ENCODE measurements around the gene LSM6. TPM values are rescaled to one million over a fixed set of nuclear protein-coding genes. Genes with fewer than 3 reads are reported as not detected.

Gene LSM6
- polyA plus RNA-seq, 3 donors, result 41.1 to 89.7 (median 66.2) TPM

GRCh38 chr4:146142768-146143167, 32.8 kb upstream of the LSM6 start:
- peaks cover 11 to 12% of the 10 kb centered on the region in 2 donors for H3K4me1 ChIP-seq (ENCODE audit: control insufficient read depth in 1 of 2, insufficient read depth in 2 of 2, low read length in 2 of 2)
- no peaks in the 10 kb centered on the region for H3K36me3 ChIP-seq (replicated peaks in 1 of 2; ENCODE audit: control insufficient read depth in 1 of 2, insufficient read depth in 2 of 2, low read length in 2 of 2)
- TF ChIP-seq, protein P1, sequence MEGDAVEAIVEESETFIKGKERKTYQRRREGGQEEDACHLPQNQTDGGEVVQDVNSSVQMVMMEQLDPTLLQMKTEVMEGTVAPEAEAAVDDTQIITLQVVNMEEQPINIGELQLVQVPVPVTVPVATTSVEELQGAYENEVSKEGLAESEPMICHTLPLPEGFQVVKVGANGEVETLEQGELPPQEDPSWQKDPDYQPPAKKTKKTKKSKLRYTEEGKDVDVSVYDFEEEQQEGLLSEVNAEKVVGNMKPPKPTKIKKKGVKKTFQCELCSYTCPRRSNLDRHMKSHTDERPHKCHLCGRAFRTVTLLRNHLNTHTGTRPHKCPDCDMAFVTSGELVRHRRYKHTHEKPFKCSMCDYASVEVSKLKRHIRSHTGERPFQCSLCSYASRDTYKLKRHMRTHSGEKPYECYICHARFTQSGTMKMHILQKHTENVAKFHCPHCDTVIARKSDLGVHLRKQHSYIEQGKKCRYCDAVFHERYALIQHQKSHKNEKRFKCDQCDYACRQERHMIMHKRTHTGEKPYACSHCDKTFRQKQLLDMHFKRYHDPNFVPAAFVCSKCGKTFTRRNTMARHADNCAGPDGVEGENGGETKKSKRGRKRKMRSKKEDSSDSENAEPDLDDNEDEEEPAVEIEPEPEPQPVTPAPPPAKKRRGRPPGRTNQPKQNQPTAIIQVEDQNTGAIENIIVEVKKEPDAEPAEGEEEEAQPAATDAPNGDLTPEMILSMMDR (IDR thresholded peaks at IDR 0.05), result no peak
- Mint-ChIP-seq H3K27me3 (ENCODE audit: low read depth in 3 of 3) (peaks cover 8 to 13% (median 9%) of the 10 kb centered on the region in 3 donors), H3K27ac (no peak overlapping the region), H3K36me3 (no peaks in the 10 kb centered on the region), H3K4me3 (no peak overlapping the region), H3K9me3 (peaks cover 0 to 5% (median 0%) of the 10 kb centered on the region in 7 donors), H3K4me1 (peaks cover 13% of the 10 kb centered on the region)
- no peaks in the 10 kb centered on the region for H3K9me3 ChIP-seq (replicated peaks in 1 of 2; ENCODE audit: control insufficient read depth in 1 of 2, insufficient read depth in 1 of 2, low read length in 2 of 2)
- H2AFZ ChIP-seq (ENCODE audit: insufficient read depth, low read depth, low read length, poor library complexity, severe bottlenecking), result peak overlapping the region; percentile 6
- DNase-seq, result no peak
- H3K9ac ChIP-seq (ENCODE audit: insufficient read depth, low read length, poor library complexity, severe bottlenecking), result no peak overlapping the region
- H3K27me3 ChIP-seq (ENCODE audit: control insufficient read depth in 2 of 2, insufficient read depth in 2 of 2, low read length in 2 of 2), result peaks cover 0 to 9% of the 10 kb centered on the region in 2 donors
- no peak overlapping the region for H3K4me3 ChIP-seq (replicated peaks in 1 of 3; ENCODE audit: low read depth in 2 of 3, low read length in 3 of 3)
- no peak overlapping the region for H3K27ac ChIP-seq (ENCODE audit: low read depth in 1 of 2, low read length in 2 of 2)
- no peaks in the 10 kb centered on the region for H3K79me2 ChIP-seq (ENCODE audit: insufficient read depth, low read length)
- no peaks in the 10 kb centered on the region for H4K20me1 ChIP-seq (ENCODE audit: insufficient read depth, low read length)
- H3K4me2 ChIP-seq (replicated peaks; ENCODE audit: extremely low read depth, low read length, poor library complexity, severe bottlenecking), result no peak overlapping the region
- intact Hi-C loops (cut with micrococcal nuclease), result loop anchor here (5.0 to 10.0 kb wide), 2 partner anchors 35 to 48 kb away; no protein-coding TSS in a partner anchor

- H3K9me3 ChIP-seq (replicated peaks in 1 of 2; ENCODE audit: control insufficient read depth in 1 of 2, insufficient read depth in 1 of 2, low read length in 2 of 2), result no peaks in the 10 kb centered on the region
- H3K36me3 Mint-ChIP-seq, result no peaks in the 10 kb centered on the region
- peak overlapping the region; percentile 56 to 74 for H3K27ac ChIP-seq (ENCODE audit: low read depth in 1 of 2, low read length in 2 of 2)
- H3K27ac Mint-ChIP-seq, result peak overlapping the region; percentile 80 to 91 (median 90)
- H3K4me1 Mint-ChIP-seq, result peaks cover 13% of the 10 kb centered on the region
- peaks cover 0 to 6% (median 0%) of the 10 kb centered on the region in 7 donors for H3K9me3 Mint-ChIP-seq
- no peaks in the 10 kb centered on the region for H3K79me2 ChIP-seq (ENCODE audit: insufficient read depth, low read length)
- H2AFZ ChIP-seq (ENCODE audit: insufficient read depth, low read depth, low read length, poor library complexity, severe bottlenecking), result no peak overlapping the region
- no peak overlapping the region for H3K4me2 ChIP-seq (replicated peaks; ENCODE audit: extremely low read depth, low read length, poor library complexity, severe bottlenecking)
- H4K20me1 ChIP-seq (ENCODE audit: insufficient read depth, low read length), result no peaks in the 10 kb centered on the region
- H3K27me3 ChIP-seq (ENCODE audit: control insufficient read depth in 2 of 2, insufficient read depth in 2 of 2, low read length in 2 of 2), result peaks cover 0 to 7% of the 10 kb centered on the region in 2 donors
- peak; percentile 88 to 95 (median 94) for DNase-seq
- 6% methylated on average over 3 of the region's 3 CpGs for WGBS (ENCODE audit: insufficient coverage)
- peaks cover 11 to 12% of the 10 kb centered on the region in 2 donors for H3K4me1 ChIP-seq (ENCODE audit: control insufficient read depth in 1 of 2, insufficient read depth in 2 of 2, low read length in 2 of 2)
- H3K27me3 Mint-ChIP-seq (ENCODE audit: low read depth in 3 of 3), result peaks cover 5 to 8% (median 8%) of the 10 kb centered on the region in 3 donors
- intact Hi-C loops (cut with micrococcal nuclease), result loop anchor here (5.0 to 10.0 kb wide), 2 partner anchors 37 to 49 kb away; no protein-coding TSS in a partner anchor
- no peak overlapping the region for H3K4me3 ChIP-seq (replicated peaks in 1 of 3; ENCODE audit: low read depth in 2 of 3, low read length in 3 of 3)
- no peaks in the 10 kb centered on the region for H3K36me3 ChIP-seq (replicated peaks in 1 of 2; ENCODE audit: control insufficient read depth in 1 of 2, insufficient read depth in 2 of 2, low read length in 2 of 2)
- no peak overlapping the region for H3K9ac ChIP-seq (ENCODE audit: insufficient read depth, low read length, poor library complexity, severe bottlenecking)
- TF ChIP-seq, protein P1 (IDR thresholded peaks at IDR 0.05), result no peak
- no peak overlapping the region for H3K4me3 Mint-ChIP-seq
These were observed 31.6 kb upstream of the LSM6 start for GRCh38 chr4:146143888-146144287.

Measured in CD14-positive monocyte (primary cell).